LHCN-M2 (cell line): ENCODE results near the gene LHX4. TPM values are rescaled to one million over a fixed set of nuclear protein-coding genes. Genes with fewer than 3 reads are reported as not detected.

Experiments
- DNase-seq: peaks from one replicate; pipeline ENCODE4 v3.0.0-alpha.2; 2012; ENCODE audit warnings: low read depth
- total RNA-seq: library from RNA; depleted of rRNA; stranded (reverse); fragments of >200 nt; gene quantifications from 2 replicates; pipeline ENCODE4 v1.2.3, GENCODE V29; 2014

LHX4 gene
- total RNA-seq, 1 experiment from 2014 or later, result 0.11 TPM

DNA sequence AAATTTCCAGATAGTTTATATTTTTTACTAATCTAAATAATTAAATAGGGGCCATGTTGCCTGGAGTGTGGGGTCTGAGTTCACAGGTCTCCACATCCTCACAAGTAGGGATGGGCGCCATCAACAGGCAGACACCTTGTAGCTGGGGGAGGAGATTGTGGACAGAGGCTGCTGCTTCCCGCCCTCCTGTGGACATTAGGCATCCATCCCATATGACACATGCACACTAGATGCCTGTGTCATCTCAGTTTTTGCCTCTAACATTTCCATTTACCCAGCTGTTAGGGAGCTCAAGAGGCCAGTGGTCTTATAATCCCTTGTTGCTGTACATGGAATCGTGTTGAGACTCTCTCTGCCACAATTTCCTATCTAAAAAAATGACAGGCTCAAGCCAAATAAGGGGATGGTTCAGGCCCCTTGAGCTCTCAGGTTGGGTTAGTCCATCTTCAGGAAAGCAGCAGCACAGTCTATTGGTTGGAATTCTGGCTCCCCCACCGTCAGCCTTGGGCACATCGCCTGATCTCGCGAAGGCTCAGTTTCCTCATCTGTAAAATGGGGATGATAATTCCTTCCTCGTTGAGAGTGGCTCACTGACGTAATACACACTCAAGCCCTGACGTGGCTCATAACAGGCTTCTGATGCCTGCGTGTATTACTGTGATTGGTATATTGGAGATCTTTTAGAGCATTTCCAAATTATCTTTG lies 13.6 kb downstream of the LHX4 start:
- peak; percentile 56 for DNase-seq

DNA sequence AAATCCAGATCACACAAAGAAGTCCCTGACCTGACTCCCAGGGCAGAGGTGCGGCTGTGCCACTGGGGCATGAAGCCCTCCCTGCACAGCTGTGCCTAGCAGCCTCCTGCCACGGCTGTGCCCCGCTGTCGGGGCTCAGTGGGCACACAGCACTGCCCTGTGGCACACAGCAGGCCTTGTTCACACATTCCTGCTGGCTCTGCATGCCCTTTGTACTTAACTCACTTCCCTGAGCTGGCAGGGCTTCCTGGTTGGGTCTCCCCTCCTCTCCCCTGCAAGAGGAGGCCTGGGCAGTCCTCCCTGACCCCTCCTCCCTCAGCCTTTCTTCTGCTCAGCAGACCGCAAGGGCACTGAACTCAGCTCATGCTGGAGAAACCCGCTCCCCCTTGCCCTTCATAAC lies 14.8 kb downstream of the LHX4 start:
- DNase-seq, result no peak

GRCh38 chr1:180246579-180246978 lies 16.5 kb downstream of the LHX4 start:
- peak; percentile 13 for DNase-seq

DNA sequence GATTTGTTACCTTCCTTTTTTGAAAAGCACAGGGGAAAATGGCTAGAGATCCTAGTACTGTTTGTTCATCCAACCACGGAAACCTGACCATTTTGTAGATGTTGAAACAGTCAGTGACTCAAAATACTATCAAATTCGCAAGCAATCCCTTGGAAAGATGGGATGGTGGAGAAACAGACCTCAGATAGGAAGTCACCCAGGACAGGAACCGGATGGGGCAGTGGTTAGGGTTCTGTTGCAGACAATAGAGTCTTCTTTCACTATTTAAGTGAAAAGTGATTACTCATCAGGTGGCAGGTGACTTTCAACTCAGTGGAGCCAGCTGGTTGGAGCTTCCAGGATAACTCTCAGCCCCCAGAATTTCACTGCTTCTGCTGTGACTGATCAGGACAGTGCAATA lies 17.0 kb downstream of the LHX4 start:
- peak; percentile 77 for DNase-seq

- no peak for DNase-seq
These were observed 17.5 kb downstream of the LHX4 start for GRCh38 chr1:180247580-180247979.

DNA sequence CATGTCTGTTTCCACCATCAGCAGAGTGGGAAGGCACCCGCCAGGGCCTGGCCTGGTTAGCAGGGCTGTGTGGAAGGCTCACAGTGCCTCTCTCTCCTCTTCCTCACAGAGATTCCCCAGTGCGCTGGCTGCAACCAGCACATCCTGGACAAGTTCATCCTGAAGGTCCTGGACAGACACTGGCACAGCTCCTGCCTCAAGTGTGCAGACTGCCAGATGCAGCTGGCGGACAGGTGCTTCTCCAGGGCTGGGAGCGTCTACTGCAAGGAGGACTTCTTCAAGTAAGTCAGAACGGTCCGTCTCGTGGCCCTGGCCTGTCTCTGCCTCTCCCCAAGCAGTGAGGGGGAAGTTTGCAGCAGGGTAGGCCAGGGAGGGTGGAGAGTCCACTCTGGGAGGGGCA lies 18.1 kb downstream of the LHX4 start:
- no peak for DNase-seq

DNA sequence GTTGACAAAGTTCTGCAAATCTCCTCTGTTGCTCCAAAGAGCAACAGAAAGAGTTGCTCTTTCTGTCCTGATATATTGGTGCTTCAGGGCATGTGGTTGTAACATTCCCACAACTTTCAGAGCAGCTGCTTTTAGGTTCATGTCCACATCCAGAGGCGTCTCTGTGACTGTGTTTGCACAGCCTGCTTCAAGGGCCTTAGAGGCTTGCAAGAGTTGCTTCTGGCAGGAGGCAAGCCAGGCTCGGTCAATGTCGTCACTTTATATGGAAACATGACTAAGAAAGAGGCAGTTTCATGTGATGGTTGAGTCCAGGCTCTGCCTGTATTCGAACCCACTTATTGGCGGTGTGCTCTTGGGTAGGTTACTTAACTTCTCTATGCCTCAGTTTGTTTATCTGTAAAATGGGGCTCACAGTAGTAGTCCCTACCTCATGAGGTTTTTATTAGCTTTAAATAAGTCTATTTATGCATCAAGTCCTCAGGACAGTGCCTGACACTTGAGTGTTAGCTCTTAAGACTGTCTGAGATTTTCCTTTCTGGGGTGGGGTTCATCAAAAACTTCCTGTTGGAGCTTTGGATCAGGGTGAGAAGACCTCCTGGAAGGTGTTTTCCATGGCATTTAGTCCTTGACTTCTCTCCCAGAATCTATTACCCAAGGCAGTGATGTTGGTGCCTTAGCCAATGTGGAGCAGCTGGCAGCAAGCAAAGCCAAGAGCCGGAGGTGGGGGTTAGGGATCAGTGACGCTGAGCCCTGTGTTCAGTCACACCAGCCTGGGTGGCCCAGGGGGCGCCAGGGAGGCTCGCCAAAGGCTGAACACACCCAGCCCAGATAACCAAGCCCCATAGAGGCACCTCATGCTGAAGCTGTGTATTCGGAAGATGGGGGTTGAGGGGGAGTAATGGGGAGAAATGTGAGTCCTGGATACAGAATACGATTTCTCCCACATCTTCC lies 18.9 kb downstream of the LHX4 start:
- DNase-seq, result peak; percentile 18

- peak; percentile 68 for DNase-seq
These were observed 19.8 kb downstream of the LHX4 start for GRCh38 chr1:180249725-180250498.

- no peak for DNase-seq
These were observed 20.4 kb downstream of the LHX4 start for GRCh38 chr1:180250499-180250770.

GRCh38 chr1:180250883-180251509 lies 20.9 kb downstream of the LHX4 start:
- DNase-seq, result no peak

DNA sequence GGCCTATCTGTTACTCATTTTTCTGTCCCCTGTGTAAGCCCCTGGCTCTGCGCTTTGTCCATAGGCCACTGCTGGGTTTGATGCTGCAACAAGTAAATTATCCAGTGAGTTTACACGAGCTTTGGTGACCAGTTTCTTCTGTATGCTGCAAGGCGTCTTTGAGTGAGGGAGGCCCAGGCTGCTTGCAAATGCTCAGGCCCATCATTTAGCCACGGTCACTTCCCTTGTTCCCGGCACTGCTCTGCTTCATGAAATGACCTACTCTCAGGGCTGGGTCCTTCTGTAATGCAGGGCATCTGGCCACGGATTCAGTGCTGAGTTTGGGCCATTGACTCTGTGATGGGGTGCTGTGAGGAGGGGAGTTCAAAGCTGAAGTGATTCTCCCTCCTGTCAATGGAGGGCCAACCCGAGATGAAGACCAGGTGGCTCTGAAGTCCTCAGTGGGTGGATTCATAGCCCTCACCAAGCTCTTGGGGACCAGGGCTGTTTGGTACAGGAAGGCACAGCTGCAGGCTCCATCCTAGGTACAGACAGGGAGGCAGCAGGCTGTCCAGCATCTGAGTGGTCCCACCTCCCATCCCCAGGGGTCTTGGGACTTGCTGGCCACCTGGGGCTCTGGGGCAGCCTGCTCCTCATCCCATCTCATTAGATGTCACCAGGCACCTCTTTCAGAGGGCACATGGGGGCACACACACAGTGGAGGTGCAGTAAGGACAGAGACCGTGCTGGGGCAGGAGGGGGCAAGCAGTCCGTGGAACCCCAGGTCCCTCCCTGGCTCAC lies 21.7 kb downstream of the LHX4 start:
- DNase-seq, result no peak

DNA sequence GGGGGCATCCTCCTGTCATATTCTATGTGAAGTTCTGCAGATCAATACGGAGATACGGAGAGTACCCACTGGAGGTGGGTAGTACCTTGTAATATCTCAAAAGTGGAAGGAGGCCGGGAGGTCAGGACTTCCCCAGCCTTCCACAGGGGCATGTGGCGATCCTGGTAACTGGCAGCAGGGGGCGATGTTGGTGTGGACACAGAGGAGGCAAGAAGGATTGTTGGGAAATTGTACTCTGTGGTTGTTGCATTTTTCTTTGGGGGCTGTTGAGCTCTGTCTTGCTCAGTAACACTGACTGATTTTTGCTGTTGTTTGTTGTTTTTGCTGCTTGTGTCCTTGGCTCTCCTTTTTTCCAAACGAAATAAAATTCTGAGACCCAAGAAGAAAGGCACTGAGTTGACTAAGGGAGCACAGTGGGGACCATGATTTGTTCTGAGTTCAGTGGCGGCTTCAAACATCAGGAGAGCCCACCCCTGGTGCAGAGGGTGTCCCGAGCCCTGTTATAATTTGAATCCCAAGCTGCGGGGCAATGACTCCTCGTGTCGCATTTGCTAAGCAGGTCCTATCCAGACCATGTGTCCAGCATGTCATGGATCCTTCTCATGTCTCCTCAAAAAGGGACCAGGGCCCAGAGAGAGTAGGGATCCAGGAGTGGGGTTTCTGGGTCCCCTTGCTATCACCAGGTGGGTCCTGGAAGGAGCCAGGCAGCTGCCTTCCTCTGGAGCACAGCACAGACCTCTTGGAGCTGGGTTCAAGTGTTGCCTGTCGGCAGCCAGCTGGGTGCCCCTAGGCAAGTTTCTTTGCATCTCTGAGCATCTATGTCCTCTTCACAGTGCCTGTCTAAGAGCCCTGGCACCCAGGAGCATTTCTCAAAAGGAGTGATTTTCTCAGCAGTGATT lies 22.8 kb downstream of the LHX4 start:
- DNase-seq, result peak; percentile 62

- DNase-seq, result no peak
These were observed 23.8 kb downstream of the LHX4 start for GRCh38 chr1:180253585-180254495.

DNA sequence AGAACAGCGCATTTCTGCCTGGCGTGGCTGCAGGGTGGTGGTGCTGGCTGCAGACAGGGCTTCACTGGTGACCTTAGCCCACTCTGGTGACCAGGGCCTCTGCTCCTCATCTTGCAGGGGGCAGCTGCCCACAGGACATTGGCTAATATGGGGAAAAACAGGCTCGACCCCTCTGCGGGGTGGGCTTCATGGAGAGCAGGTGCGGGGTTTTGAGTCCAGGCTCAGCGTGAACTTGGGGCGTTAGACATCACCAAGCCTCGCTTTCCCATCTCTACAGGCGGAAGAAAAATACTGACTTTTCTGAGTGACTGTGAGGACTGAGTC lies 24.4 kb downstream of the LHX4 start:
- no peak for DNase-seq

GRCh38 chr1:180254854-180255253 lies 24.8 kb downstream of the LHX4 start:
- DNase-seq, result no peak

DNA sequence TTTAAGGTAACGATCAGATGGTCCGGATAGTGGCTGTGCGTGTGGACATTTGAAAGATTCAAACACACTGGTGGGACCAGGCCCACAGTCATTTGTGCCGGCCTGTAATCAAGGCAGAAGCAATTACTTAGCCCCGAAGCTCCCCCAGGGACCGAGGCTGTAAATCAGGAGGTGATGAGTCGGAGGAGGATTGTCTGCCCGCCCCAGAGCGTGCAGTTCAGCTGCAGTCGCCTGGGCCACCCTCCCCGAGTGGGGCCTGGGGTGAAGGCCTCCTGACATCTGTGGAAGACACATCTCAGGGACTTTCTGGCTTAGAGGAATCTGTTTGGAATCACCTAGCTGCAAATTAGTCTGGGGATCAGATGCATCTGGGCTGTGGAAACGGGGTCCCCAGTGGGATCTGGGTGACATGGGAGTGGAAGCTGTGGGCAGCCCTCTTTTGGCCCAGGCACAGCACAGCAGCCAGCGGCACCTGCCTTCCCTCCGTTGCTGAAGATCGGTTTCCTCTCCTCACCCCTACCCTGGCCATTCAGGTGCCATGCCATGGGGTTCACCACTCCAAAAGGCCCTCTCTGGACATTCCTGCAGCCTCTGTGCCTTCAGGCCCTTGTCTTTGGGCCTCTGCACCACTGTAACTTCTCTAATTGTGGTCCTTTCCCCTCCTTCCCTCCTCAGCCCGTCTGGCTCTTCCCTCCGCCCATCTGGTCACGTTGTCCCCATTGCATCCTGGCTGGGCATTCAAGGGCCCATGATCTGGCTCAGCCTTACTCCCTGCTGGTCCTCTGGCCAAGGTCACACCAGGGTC lies 25.7 kb downstream of the LHX4 start:
- DNase-seq, result no peak

GRCh38 chr1:180256341-180257027 lies 26.4 kb downstream of the LHX4 start:
- DNase-seq, result no peak

GRCh38 chr1:180257028-180257386 lies 26.9 kb downstream of the LHX4 start:
- DNase-seq, result no peak
